ENCODE data around the gene SCT.

The SCT gene

DNA sequence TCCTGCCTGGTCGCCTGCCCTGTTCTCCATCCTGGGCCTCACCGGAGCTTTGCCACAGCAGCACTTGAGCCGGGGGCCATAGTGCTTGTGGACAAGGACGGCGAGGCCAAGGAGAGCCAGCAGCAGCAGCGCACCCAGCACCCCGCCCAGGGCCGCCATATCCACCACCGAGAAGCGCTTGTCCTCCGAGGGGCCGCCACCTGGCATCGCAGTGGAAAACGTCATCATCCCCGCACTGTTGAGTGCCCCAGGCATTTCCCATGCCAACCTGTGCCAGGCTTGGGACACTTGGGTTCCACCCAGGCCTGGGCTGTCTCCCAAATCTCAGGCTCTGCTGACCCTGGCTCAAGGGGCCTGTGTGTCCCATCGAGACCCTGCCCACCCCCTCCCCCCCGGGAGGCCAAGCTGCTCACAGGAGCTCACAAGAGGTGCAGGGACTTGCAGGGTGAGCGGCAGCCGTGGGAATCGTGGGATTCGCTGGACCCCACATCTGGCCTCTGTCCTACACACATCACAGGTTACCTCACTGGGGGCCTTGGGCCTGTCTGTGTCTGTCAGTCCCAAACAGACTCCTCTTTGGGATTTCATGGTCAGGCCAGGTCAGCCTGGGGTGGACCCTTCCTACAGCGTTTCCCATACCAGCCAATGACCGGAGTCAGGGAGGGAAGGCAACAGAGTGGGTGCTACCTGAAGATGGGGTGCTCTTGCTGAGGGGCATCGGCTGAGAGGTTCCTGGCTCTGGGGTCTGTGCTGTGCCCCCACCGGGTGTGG, 8.9 kb downstream of the SCT start:
- Histone ChIP-seq H3K27me3 (ENCODE audit: insufficient read depth, low read length) (no peaks in the 10 kb centered on the region), H4K20me1 (ENCODE audit: insufficient read depth, low read length) (no peaks in the 10 kb centered on the region), H3K79me2 (ENCODE audit: insufficient read depth, low read length) (no peaks in the 10 kb centered on the region), H3K27ac (ENCODE audit: low read depth, low read length, poor library complexity, severe bottlenecking) (no peak overlapping the region), H2AFZ (ENCODE audit: low read length) (no peak overlapping the region), H3K36me3 (ENCODE audit: insufficient read depth, low read length) (peaks cover 10% of the 10 kb centered on the region), H3K4me1 (ENCODE audit: insufficient read depth, low read length, severe bottlenecking) (peaks cover 27% of the 10 kb centered on the region), H3K9me2 (ENCODE audit: low read depth, low read length) (no peaks in the 10 kb centered on the region), H3K4me3 (ENCODE audit: low read depth, low read length, poor library complexity, severe bottlenecking) (no peak overlapping the region), H3K9me3 (ENCODE audit: low read length) (no peaks in the 10 kb centered on the region), H3K9ac (ENCODE audit: low read length) (no peak overlapping the region), H3K4me2 (ENCODE audit: low read length) (no peak overlapping the region), H3F3A (ENCODE audit: insufficient read depth, low read length) (no peaks in the 10 kb centered on the region)
- TF ChIP-seq, protein P1, sequence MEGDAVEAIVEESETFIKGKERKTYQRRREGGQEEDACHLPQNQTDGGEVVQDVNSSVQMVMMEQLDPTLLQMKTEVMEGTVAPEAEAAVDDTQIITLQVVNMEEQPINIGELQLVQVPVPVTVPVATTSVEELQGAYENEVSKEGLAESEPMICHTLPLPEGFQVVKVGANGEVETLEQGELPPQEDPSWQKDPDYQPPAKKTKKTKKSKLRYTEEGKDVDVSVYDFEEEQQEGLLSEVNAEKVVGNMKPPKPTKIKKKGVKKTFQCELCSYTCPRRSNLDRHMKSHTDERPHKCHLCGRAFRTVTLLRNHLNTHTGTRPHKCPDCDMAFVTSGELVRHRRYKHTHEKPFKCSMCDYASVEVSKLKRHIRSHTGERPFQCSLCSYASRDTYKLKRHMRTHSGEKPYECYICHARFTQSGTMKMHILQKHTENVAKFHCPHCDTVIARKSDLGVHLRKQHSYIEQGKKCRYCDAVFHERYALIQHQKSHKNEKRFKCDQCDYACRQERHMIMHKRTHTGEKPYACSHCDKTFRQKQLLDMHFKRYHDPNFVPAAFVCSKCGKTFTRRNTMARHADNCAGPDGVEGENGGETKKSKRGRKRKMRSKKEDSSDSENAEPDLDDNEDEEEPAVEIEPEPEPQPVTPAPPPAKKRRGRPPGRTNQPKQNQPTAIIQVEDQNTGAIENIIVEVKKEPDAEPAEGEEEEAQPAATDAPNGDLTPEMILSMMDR (IDR thresholded peaks at IDR 0.05; ENCODE audit: low read length): no peak
- TF ChIP-seq EZH2 (IDR thresholded peaks at IDR 0.05; ENCODE audit: borderline replicate concordance, low read length): no peak

DNA sequence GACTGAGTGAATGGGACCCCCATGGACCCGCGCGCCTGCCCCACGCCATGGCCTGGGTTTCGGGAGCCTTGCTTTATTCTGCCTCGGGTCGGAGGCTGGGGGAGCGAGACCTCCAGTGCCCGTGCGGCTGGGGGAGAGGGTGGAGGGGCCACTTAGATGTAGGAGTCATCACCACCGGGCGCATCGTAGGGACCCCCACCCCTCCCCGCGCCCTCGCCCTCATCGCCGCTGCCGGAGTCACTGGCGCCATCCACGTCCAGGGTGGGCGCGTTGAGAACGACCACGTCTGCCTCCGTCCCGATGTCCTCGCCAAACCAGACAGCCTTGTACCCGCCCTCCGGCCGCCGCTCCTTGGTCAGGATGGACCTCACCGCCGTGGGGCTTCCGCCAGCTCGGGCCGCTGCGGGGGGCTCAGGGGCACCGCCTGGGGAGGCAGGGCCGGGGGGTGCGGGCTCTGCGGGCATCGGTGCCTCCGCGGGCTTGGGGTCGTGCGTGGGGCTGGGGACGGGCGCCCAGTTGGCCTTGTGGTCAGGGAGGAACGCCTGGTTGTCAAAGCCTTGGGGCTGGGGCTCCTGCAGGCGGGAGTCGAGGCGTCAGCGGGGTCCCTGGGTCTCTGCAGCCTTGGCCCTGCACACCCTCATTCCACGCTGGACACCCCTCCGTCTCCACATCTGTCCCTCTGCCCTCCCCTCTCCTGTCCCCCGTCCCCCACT, 9.6 kb downstream of the SCT start:
- no peaks in the 10 kb centered on the region for H3K9me2 ChIP-seq (ENCODE audit: low read depth, low read length)
- H3K4me2 ChIP-seq (ENCODE audit: low read length): no peak overlapping the region
- no peaks in the 10 kb centered on the region for H3K79me2 ChIP-seq (ENCODE audit: insufficient read depth, low read length)
- no peaks in the 10 kb centered on the region for H3K27me3 ChIP-seq (ENCODE audit: insufficient read depth, low read length)
- TF ChIP-seq, protein P1 (IDR thresholded peaks at IDR 0.05; ENCODE audit: low read length): no peak
- no peak for TF ChIP-seq EZH2 (IDR thresholded peaks at IDR 0.05; ENCODE audit: borderline replicate concordance, low read length)
- no peaks in the 10 kb centered on the region for H3K9me3 ChIP-seq (ENCODE audit: low read length)
- H3K36me3 ChIP-seq (ENCODE audit: insufficient read depth, low read length): peaks cover 12% of the 10 kb centered on the region
- H3F3A ChIP-seq (ENCODE audit: insufficient read depth, low read length): no peaks in the 10 kb centered on the region
- H4K20me1 ChIP-seq (ENCODE audit: insufficient read depth, low read length): no peaks in the 10 kb centered on the region
- no peak overlapping the region for H3K4me3 ChIP-seq (ENCODE audit: low read depth, low read length, poor library complexity, severe bottlenecking)
- no peak overlapping the region for H3K27ac ChIP-seq (ENCODE audit: low read depth, low read length, poor library complexity, severe bottlenecking)
- H3K9ac ChIP-seq (ENCODE audit: low read length): no peak overlapping the region
- peaks cover 31% of the 10 kb centered on the region for H3K4me1 ChIP-seq (ENCODE audit: insufficient read depth, low read length, severe bottlenecking)
- no peak overlapping the region for H2AFZ ChIP-seq (ENCODE audit: low read length)

DNA sequence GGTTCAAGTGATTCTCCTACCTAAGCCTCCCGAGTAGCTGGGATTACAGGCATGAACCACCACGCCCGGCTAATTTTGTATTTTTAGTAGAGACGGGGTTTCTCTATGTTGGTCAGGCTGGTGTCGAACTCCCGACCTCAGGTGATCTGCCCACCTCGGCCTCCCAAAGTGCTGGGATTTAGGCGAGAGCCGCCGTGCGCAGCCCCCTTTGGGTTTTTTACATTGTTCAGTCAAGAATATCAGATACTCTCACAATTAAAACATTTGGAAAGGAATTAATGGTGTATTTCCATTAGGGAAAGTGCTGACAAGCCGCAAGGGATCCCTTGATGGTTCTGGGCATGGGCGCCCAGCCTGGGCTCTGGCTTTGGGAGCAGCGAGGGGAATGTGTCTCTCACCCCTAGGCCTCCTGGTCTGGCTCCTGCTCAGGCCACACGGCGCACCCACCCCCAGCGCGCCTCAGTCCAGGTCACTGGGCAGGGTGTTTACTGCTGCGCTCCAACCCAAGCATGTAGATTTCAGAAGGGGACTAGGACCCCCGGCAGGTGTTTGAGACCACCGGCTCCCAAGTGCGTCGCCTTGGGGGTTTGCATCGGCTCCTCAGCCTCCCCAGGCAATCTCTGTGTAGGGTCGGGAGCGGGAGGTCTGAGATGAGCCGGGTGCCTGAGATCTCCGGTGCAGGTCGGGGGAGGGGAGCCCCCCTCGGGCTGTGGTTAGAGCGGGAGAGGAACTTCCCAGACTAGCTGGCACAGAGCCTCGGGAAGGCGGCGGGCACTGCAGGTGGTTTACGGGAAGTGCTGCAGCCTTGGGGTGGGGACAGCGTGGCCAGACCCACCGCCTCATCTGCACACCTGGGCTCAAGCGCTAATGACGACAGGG, 10.4 kb downstream of the SCT start:
- Histone ChIP-seq H3K4me1 (ENCODE audit: insufficient read depth, low read length, severe bottlenecking) (peaks cover 31% of the 10 kb centered on the region), H3K9me2 (ENCODE audit: low read depth, low read length) (no peaks in the 10 kb centered on the region), H3K27me3 (ENCODE audit: insufficient read depth, low read length) (no peaks in the 10 kb centered on the region), H3K4me2 (ENCODE audit: low read length) (peak overlapping the region; percentile 83), H3K9ac (ENCODE audit: low read length) (peak overlapping the region; percentile 61; the same call in 1 of the 2 replicates), H3K79me2 (ENCODE audit: insufficient read depth, low read length) (no peaks in the 10 kb centered on the region), H2AFZ (ENCODE audit: low read length) (no peak overlapping the region), H3F3A (ENCODE audit: insufficient read depth, low read length) (no peaks in the 10 kb centered on the region), H3K4me3 (ENCODE audit: low read depth, low read length, poor library complexity, severe bottlenecking) (peak overlapping the region; percentile 65), H3K27ac (ENCODE audit: low read depth, low read length, poor library complexity, severe bottlenecking) (peak overlapping the region; percentile 52), H4K20me1 (ENCODE audit: insufficient read depth, low read length) (no peaks in the 10 kb centered on the region), H3K36me3 (ENCODE audit: insufficient read depth, low read length) (peaks cover 17% of the 10 kb centered on the region; the same call in 1 of the 2 replicates), H3K9me3 (ENCODE audit: low read length) (no peaks in the 10 kb centered on the region)
- TF ChIP-seq, protein P1 (IDR thresholded peaks at IDR 0.05; ENCODE audit: low read length): no peak
- no peak for TF ChIP-seq EZH2 (IDR thresholded peaks at IDR 0.05; ENCODE audit: borderline replicate concordance, low read length)

Data from OCI-LY1 (cell line).